ENCODE results near the gene HASPIN.

DNA sequence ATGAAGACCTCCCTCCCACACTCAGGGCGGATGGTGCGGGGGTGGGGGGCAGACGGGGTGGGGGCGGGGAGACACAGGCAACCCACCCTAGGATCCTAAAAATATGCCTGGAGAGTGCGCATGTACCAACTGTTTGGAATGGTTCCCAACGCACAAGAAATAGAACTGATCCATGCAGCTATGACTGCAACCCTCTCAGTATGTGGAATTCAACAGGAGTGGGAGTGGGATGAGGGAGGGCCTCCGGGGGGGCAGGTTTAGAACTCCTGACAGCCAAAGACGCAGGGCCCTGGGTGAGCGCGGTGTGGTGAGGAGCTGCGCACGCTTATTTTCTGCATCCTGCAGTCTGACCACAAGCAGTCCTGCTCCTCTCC lies 26.6 kb upstream of the HASPIN start:
- TF ChIP-seq, protein P1, sequence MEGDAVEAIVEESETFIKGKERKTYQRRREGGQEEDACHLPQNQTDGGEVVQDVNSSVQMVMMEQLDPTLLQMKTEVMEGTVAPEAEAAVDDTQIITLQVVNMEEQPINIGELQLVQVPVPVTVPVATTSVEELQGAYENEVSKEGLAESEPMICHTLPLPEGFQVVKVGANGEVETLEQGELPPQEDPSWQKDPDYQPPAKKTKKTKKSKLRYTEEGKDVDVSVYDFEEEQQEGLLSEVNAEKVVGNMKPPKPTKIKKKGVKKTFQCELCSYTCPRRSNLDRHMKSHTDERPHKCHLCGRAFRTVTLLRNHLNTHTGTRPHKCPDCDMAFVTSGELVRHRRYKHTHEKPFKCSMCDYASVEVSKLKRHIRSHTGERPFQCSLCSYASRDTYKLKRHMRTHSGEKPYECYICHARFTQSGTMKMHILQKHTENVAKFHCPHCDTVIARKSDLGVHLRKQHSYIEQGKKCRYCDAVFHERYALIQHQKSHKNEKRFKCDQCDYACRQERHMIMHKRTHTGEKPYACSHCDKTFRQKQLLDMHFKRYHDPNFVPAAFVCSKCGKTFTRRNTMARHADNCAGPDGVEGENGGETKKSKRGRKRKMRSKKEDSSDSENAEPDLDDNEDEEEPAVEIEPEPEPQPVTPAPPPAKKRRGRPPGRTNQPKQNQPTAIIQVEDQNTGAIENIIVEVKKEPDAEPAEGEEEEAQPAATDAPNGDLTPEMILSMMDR (IDR thresholded peaks at IDR 0.05; ENCODE audit: borderline replicate concordance, extremely low read depth, low read length, poor library complexity, severe bottlenecking) = no peak
- TF ChIP-seq EZH2 (IDR thresholded peaks at IDR 0.05; ENCODE audit: borderline replicate concordance, low read depth, low read length, severe bottlenecking) = no peak
